Kasumi-1 (cell line): ENCODE results near the gene CSTB.

Experiments used
- DNase-seq, 2 experiments: peaks; one replicate each; lab custom pipeline; 2025; lab: John Stamatoyannopoulos, UW

CSTB gene

DNA sequence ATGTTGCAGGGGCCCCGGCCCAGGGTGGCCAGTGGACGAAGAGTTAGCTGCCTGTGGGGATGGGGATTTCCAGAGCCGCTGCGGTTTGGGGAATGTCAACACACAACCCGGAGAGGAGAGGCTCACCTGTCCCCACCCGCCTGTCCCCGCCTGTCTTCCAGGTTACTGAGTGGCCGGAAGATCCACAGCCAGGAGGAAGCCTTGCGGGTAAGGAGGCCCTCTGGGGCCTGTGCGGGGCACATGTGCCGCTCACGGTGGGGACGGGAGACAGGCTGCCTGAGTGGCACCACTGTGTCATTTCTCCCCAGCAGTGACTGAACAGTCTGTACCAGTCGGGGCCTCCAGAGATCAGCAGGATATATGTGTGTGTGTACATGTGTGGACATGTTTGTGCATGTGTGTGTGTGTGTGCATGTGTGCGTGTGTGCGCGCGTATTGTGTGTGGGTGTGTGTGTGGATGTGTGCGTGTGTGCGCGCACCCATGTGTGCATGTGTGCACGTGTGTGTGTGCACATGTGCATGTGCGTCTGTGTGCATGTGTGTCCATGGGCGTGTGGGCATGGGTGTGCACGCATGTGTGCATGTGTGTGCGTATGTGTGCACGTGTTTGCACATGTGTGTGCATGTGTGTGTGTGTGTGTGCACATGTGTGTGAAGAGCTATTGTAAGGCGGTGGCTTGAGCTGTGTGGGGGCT lies 25.6 kb downstream of the CSTB start:
- DNase-seq: no peak

DNA sequence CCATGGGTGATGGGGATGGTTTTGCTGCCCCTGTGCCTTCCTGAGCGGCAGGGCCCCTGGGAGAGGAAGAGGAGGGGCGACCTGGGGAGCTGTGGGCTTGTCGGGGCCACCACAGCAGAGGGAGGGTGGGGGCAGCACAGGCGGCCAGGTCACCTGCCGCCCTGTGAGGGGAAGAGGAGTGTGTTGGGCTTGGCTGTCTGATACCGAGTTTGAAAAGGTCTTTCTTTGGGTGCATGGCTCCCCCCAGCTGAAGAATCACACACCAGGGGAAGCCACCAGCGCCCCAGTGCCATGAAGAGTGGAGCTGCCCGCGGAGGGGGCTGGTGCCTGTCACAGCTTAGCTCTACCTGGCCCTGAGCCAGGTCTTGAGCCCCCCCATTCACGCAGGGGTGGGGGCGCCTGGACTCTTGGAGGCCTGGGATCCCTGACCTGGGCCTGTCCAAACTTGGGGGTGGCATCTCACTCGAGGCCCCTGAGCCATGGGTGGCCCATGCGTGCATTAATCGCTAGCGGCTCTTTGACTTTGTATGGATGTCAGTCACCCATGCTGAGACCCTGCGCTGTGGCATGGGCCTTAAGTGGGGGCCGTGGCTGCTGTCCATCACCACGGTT lies 26.4 kb downstream of the CSTB start:
- DNase-seq: no peak

DNA sequence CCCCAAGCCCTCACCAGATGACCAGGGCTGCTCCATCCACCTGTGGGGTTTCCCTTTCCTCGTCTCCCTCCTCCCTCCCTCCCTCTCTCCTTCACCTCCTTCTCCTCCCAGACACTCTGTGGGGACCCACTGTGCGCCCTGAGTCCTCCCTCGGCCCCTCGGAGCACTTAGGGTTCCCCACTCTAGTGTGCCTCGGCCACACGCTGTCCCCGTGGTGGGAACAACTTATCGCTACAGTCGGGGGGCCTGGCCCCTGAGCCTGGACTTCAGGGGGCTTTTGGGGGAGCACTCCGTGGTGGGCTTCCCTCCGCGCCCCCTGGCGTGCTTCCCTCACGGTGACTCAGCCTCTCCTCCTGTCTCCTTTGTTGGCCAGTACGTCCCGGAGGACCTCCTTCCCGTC lies 27.5 kb downstream of the CSTB start:
- DNase-seq: no peak

DNA sequence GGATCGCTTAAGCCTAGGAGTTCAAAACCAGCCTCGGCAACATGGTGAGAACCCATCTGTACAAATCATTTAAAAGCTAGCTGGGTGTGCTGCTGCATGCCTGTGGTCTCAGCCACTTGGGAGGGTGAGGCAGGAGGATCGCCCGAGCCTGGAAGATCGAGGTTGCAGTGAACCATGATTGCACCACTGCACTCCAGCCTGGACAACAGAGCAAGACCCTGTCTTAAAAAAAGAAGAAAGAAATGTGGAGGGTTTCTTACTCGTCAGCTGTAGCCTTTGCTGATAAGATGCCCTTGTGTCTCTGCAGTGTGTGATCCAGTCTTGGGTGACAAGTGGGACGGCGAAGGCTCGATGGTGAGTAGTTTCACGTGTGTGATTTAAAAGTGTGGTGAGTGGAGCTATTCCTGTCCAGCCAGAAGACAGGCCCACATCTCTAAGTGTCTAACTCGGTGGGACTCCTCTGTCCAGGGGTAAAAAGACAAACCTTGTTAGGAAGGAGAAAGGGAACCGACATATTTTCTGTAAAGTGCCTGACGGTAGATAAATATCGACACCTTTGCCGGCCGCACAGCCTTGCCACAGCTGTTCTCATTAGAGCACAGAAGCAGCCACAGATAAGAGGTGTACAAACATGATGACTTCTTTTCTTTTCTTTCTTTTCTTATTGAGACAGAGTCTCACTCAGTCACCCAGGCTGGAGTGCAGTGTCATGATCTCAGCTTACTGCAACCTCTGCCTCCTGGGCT lies 30.2 kb downstream of the CSTB start:
- no peak for DNase-seq

- DNase-seq: no peak
Observed at GRCh38 chr21:43744725-43745124, 31.4 kb downstream of the CSTB start.

- DNase-seq: no peak
Observed at GRCh38 chr21:43743947-43744346, 32.2 kb downstream of the CSTB start.

DNA sequence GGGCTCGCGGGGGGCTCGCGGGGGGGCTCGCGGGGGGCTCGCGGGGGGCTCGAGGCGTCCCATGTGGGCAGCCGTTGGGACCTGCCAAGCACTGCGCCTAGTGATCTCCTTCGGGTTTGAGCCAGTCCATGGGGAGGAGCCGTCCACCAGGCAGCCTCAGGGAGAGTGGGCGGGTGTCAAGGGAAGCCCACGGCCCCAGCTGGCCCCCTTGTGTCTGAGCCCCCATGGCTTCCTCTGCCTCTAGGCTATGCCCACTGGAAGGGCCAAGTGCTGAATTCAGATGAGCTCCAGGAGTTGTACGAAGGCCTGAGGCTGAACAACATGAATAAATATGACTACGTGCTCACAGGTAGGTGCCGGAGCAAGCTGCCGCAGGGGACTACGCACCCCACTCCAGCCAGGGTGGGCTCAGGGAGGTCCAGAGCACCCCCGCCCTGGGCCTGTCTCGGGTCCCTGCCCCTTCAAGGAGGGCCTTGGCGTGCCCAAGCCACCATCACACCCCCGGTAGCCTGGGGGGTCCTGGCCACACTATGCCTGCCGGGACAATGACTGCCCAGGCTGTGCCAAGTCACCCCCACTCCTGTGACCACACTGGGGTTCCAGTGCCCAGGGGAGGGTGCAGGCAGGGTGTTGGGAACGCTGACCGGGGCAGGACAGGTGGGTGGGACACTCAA lies 34.5 kb downstream of the CSTB start:
- no peak for DNase-seq

- DNase-seq: no peak
Observed at GRCh38 chr21:43740497-43741156, 35.5 kb downstream of the CSTB start.

GRCh38 chr21:43739621-43740435 lies 36.3 kb downstream of the CSTB start:
- DNase-seq: no peak

DNA sequence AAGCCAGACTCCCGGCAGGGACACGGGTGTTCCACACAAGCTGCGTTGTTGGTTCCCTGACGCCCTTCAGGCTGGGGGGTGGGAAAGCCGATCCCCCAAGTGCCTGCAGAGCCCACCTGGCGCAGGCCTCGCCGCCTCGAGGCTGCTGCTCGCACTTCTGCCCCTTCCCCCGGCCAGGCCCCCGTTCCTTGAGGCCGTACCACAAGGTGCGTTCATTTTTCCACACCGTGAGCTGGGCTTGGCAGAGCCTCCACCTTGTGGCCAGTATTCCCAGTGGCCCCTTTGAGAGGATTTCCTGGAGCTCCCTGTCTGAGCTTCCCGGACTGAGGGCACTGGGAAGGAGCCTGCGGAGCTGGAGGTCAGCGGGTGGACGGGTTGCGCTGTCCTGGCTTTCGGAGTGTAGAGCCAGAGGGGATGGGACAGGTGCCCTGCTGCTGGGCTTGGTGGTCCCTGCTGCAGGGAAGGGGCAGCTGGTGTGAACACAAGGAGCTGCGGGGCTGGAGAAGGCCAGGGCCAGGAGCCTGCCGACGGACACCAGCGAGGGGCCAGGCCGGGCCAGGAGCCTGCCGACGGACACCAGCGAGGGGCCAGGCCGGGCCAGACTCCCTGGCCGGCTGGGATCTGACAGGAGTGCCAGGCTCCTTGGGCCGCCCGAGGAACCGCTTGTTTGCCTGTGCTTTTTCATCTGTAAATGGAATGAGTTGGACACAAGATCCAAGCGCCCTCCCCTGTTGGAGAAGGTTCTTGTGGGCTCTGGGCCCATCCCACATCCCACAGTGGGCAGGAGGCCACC lies 38.8 kb downstream of the CSTB start:
- no peak for DNase-seq

DNA sequence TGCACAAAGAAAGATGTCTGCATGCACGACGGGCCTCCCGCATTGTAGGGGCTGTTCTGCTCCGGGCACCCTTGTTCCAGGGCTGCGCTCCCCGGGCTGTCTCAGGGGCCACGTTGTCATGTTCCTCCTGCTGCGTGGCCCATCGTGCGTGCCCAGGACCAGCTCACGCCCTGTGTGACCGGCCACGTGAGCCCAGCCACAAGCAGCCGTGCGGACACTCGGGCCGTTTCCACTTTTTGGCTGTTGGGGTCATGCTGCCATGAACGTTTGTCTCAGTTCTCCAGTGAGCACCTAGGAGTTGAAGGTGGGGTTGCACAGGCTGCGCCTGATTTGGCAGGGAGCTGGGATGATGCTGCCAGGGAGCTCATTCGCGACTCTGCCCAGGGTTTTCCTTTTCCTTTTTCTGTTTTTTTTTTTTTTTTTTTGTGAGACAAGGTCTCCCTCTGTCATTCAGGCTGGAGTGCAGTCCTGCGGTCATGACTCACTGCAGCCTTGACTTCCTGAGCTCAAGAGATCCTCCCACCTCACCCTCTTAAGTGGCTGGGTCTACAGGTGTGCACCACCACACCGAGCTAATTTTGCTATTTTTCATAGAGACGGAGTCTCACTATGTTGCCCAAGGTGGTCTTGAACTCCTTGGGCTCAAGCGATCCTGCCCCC lies 39.8 kb downstream of the CSTB start:
- DNase-seq: no peak

DNA sequence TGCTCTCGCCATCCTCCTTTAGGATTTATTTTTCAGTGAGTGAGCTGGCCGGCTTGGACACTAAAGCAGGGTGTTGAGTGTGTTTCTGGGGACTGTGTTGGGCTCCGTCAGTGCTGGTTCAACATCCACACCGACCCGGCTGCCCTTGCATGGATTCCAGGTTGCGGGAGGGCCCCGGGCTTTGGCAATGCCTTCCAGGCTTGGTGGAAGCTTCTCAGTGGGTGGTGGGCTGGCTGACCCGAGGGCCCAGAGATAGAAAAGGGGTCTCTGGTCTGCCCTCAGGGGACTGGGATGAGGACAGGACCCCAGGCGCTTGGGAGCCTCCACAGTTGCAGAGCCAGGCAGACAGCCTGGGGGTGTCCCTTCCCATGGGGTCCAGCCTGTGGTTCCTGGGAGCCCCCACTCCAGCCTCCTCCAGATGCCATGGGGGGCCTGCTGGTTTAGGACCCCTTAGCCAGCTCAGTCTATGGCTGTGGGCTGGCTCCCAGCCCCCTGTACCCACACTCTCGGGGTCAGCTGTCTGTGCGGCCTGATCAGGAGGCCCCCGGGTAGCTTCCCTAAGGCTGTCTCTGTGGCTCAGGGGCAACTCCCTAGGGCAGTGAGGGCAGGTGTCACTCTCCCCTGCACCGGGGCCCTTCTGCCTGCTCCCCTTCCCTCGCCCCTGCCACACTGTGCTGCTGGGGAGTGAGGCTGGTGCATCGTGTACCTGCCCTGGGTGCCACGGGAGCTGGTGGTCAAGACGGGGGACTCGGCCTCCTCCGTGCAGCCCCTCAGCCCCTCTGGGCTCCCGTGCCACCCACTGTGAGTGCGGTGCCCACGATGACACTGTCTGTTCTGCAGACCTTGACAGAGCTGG lies 40.6 kb downstream of the CSTB start:
- no peak for DNase-seq

DNA sequence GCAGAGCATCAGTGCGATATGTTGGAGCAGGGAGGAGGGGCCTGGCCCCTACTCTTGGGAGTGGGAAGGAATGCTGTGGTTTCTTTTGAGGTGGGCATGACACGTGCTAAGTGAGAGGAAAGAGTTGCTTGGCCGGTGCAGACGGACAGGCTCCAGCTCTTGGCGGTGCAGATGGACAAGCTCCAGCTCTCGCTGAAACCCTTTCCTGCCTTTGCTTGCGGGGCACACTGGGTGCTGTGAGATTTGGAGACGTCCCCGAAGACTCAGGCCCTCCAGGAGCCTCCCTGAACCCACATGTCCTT lies 41.2 kb downstream of the CSTB start:
- no peak for DNase-seq

GRCh38 chr21:43734131-43734927 lies 41.8 kb downstream of the CSTB start:
- DNase-seq: no peak

DNA sequence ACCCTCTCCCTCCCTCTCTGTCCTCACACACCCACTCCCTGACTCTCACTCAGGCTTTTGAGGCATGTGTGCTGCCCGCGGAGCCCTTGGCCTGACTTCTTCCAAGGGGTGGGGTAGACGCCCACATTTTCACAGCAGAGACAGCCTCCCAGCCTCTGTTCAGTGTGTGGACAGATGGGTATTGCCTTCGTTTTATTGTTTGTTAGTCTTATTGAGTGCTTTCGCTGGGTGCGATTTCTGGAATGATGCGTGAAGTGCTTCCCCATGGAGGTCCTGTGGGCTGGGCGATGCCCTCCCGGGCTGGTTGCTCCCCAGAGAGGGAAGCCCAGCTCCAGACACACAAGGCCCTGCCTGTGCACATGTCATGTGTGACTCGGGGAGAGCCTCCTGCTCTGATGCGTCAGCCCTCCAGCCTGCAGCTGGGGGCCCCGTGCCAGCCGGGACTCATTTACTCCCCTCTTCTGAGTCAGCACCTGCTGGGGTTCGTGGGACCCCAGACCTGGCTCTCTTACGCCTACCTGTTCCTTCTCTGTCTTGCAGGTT lies 42.5 kb downstream of the CSTB start:
- peak; percentile 41 to 46 for DNase-seq

- no peak for DNase-seq
Observed at GRCh38 chr21:43733060-43733459, 43.0 kb downstream of the CSTB start.

DNA sequence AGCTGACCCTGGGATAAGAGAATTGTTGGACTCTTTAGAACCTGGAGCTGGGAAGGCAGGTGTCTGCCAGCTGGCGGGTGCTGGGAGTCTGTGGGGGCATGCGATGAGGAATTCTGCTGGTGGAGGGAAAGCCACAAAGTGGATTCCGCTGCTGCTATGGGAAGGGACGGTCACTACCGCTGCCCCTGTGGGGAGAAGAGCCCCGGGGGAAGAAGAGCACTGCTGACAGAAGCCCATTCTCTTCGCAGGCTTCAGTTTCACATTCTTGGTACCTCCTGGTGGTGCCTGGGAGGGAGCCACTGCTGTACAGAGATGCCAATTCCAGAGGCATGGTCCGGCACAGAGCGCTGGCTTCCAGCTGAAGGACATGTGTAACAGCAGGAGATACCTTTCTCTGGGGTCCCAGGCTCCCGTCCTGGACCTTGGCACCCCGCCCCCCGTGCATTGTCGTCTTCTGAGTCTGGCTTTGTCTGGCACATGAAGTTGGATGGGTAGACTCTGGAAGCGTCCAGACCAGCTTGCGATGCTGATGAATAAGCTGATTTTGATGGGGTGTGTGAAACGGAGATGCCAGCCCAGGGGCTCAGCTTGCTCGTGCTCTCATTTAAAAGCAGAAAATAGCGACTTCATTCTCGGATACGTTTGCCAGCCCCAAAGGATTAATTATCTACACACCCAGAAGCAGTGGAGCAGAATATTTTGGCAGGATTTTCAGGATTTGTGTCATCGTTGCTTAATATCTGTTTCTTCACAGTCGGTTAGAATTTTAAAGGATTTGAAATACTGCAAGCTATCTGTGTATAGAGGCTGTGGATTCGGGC lies 44.0 kb downstream of the CSTB start:
- DNase-seq: no peak
